Spleen (tissue), 11 donors: ENCODE results near the gene CNIH3. TPM values are rescaled to one million over a fixed set of nuclear protein-coding genes. Genes with fewer than 3 reads are reported as not detected.

ENCODE experiments used
- DNase-seq: peaks from one replicate; pipeline ENCODE4 v3.0.0-alpha.2; 2020
- H3K27ac ChIP-seq, 8 donors: fragments of 200-600 bp; sonication (generic) in 7 of 8; 1 replicate in 4 of 8; 2 replicates in 4 of 8; pipeline versions ENCODE4 v1.5.0 to v1.8.0; 2016 to 2021; ENCODE audit warnings: inconsistent platforms in 4 of 8, mild to moderate bottlenecking in 4 of 8, moderate library complexity in 1 of 8
- H3K27me3 ChIP-seq, 7 donors: fragments of 200-600 bp; sonication (generic) in 6 of 7; replicated peaks in 1 of 7; 1 replicate in 4 of 7; 2 replicates in 3 of 7; pipeline versions ENCODE4 v1.5.0 to v1.8.0; 2016 to 2021; ENCODE audit warnings: inconsistent platforms in 3 of 7, mild to moderate bottlenecking in 1 of 7
- H3K36me3 ChIP-seq, 6 donors: fragments of 200-600 bp; sonication (generic) in 5 of 6; 1 replicate in 4 of 6; 2 replicates in 2 of 6; pipeline versions ENCODE4 v1.5.0 to v1.8.0; 2016 to 2021; ENCODE audit warnings: inconsistent platforms in 2 of 6
- H3K4me1 ChIP-seq, 6 donors: fragments of 200-600 bp; sonication (generic) in 5 of 6; 1 replicate in 3 of 6; 2 replicates in 3 of 6; pipeline versions ENCODE4 v1.5.0 to v1.8.0; 2016 to 2021; ENCODE audit warnings: inconsistent platforms in 3 of 6
- H3K4me3 ChIP-seq, 8 donors: fragments of 200-600 bp; sonication (generic) in 7 of 8; 1 replicate in 4 of 8; 2 replicates in 4 of 8; pipeline versions ENCODE4 v1.5.0 to v1.8.0; 2016 to 2021; ENCODE audit warnings: inconsistent platforms in 4 of 8, mild to moderate bottlenecking in 4 of 8, moderate library complexity in 2 of 8
- H3K9me3 ChIP-seq, 8 donors: fragments of 200-600 bp; sonication (generic) in 7 of 8; 1 replicate in 4 of 8; 2 replicates in 4 of 8; pipeline versions ENCODE4 v1.5.0 to v1.8.0; 2016 to 2021; ENCODE audit warnings: inconsistent platforms in 4 of 8
- CTCF ChIP-seq, 11 experiments: fragments of 200-600 bp in 7 of 11; fragments of 450-650 bp in 4 of 11; sonication (generic) in 4 of 11; IDR thresholded peaks in 8 of 11; conservative IDR thresholded peaks in 3 of 11; 1 replicate in 7 of 11; 2 replicates in 4 of 11; pipeline versions ENCODE4 v1.4.0 to v1.8.0; 2016 to 2021; ENCODE audit warnings: antibody characterized with exemption in 11 of 11, inconsistent platforms in 4 of 11, mild to moderate bottlenecking in 1 of 11
- POLR2A ChIP-seq, 3 donors: fragments of 450-650 bp; IDR thresholded peaks; one replicate each; pipeline ENCODE4 v1.5.1; 2017; ENCODE audit warnings: antibody characterized with exemption in 3 of 3, mild to moderate bottlenecking in 1 of 3
- POLR2AphosphoS5 ChIP-seq, 3 donors: sonication (generic); formaldehyde crosslinking; IDR thresholded peaks; one replicate each; pipeline ENCODE4 v1.5.1; 2017; ENCODE audit warnings: antibody characterized with exemption in 3 of 3
- WGBS, 5 donors: extraction: QIAGEN DNeasy Blood & Tissue Kit in 3 of 5; methylation state at CpG; one replicate each; pipeline versions ENCODE4 v1.1.5 to v1.1.7; 2013 to 2018; 5-methylcytosine and 5-hydroxymethylcytosine counted together
- intact Hi-C: fragments of 100-400 bp; cut with DNase I; formaldehyde crosslinking; loops from one replicate; pipeline ENCODE4 v1.15.0; 2023; ENCODE audit warnings: low total_unique reads
- polyA plus RNA-seq, 3 donors: library from polyadenylated mRNA; stranded (reverse); fragments of 200-250 nt; gene quantifications; one replicate each; pipeline ENCODE4 v1.2.1, GENCODE V29; 2013
- total RNA-seq, 7 donors: library from RNA; depleted of rRNA in 3 of 7; stranded (reverse); fragments of >200 nt in 3 of 7; fragmentation: NEBNext Ultra II Directional in 4 of 7; extraction: Animal tissue kit (Norgen Biotek cat#: 25700) in 4 of 7; gene quantifications; one replicate each; pipeline versions ENCODE4 v1.1.0 to v1.2.1, GENCODE V29; 2016 to 2021
- donor health status: healthy with polysubstance abuse.
- donor health status: DM: no; HTN: no; CAD: no; lungs with moderate emphysema.
- donor health status: DM: no; HTN: no; CAD: no.
- donor health status: Bipolar disorder and iron deficiency.
- donor health status: healthy.
- donor health status: DM: no; HTN: no; CAD: no.
- donor health status: DM: yes; HTN: yes; CAD: no.

CNIH3 gene
- total and polyA plus RNA-seq, 10 donors, result 0.68 to 4.1 (median 2.0) TPM

DNA sequence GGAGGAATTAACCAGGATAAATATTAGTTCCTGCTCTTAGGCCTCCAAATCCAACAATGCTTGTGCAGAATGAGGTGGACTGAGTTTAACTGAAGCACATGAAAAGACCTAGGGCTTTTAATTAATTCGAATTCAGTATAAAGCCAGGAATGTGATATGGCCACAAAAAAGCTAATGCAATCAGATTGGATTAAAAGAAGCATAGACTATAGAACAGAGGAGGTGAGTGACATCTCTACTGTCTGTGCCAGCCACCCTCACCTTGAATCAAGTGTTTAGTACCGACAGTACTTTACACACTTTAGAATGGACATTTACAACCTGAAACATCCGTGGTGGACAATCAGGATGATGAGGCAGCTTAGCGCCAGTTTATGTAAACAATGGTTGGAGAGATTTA, 62.1 kb downstream of the CNIH3 start:
- Histone ChIP-seq H3K9me3 (no peaks in the 10 kb centered on the region), H3K4me1 (no peaks in the 10 kb centered on the region), H3K27me3 (peaks cover 0 to under 1% (median 0%) of the 10 kb centered on the region in 7 donors), H3K27ac (no peak overlapping the region), H3K4me3 (no peak overlapping the region), H3K36me3 (no peaks in the 10 kb centered on the region)
- intact Hi-C loops, result no loop called here
- 81 to 94% (median 87%) methylated on average over 4 of the region's 4 CpGs for WGBS, 5 donors
- TF ChIP-seq POLR2AphosphoS5 (IDR thresholded peaks at IDR 0.05) (no peak), CTCF (IDR thresholded peaks at IDR 0.05 in 8 of 11, conservative IDR thresholded peaks at IDR 0.05 in 3 of 11) (no peak), POLR2A (IDR thresholded peaks at IDR 0.05) (no peak)
- DNase-seq, result no peak

GRCh38 chr1:224679606-224680005, 63.5 kb downstream of the CNIH3 start:
- Histone ChIP-seq H3K36me3 (no peaks in the 10 kb centered on the region), H3K4me3 (no peak overlapping the region), H3K9me3 (no peaks in the 10 kb centered on the region), H3K27ac (no peak overlapping the region), H3K4me1 (peaks cover 0 to 4% (median 0%) of the 10 kb centered on the region in 6 donors), H3K27me3 (peaks cover 0 to 5% (median 0%) of the 10 kb centered on the region in 7 donors)
- intact Hi-C loops, result no loop called here
- TF ChIP-seq POLR2AphosphoS5 (IDR thresholded peaks at IDR 0.05) (no peak), POLR2A (IDR thresholded peaks at IDR 0.05) (no peak), CTCF (IDR thresholded peaks at IDR 0.05 in 8 of 11, conservative IDR thresholded peaks at IDR 0.05 in 3 of 11) (no peak)
- WGBS, 5 donors, result 80 to 93% (median 90%) methylated on average over 2 of the region's 2 CpGs
- DNase-seq, result no peak

DNA sequence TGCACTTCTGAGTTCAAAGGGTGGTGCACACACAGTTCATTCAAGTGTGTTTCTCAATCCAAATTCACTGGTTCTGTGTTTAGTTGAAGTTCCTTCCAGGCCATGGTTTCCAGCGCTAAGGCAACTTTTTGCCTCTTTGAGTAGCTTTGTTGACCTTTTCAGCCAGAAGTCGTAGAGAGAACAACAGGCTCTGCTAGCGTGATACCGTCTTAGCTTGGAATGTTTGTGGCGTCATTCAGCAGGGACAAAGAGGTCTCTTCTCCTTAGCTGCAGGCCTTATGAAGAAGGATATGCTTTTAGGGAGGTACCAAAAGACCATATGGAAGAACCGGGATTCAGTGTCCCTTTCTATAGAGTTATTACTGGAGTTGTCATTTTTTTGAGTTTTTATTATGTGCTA, 65.7 kb downstream of the CNIH3 start:
- TF ChIP-seq POLR2A (IDR thresholded peaks at IDR 0.05), result no peak
- TF ChIP-seq CTCF (IDR thresholded peaks at IDR 0.05 in 8 of 11, conservative IDR thresholded peaks at IDR 0.05 in 3 of 11), result no peak
- TF ChIP-seq POLR2AphosphoS5 (IDR thresholded peaks at IDR 0.05), result no peak
- H3K27me3 ChIP-seq, result peaks cover 0 to 9% (median 0%) of the 10 kb centered on the region in 7 donors
- DNase-seq, result no peak
- no peaks in the 10 kb centered on the region for H3K9me3 ChIP-seq
- peaks cover 0 to 10% (median 2%) of the 10 kb centered on the region in 6 donors for H3K4me1 ChIP-seq
- H3K36me3 ChIP-seq, result no peaks in the 10 kb centered on the region
- no peak overlapping the region for H3K27ac ChIP-seq
- intact Hi-C loops, result no loop called here
- WGBS, 5 donors, result 87 to 98% (median 91%) methylated on average over 6 of the region's 6 CpGs
- no peak overlapping the region for H3K4me3 ChIP-seq

- Histone ChIP-seq H3K27ac (no peak overlapping the region), H3K36me3 (no peaks in the 10 kb centered on the region), H3K9me3 (no peaks in the 10 kb centered on the region), H3K4me3 (no peak overlapping the region), H3K4me1 (peaks cover 0 to 10% (median 2%) of the 10 kb centered on the region in 6 donors), H3K27me3 (peaks cover 0 to 10% (median 0%) of the 10 kb centered on the region in 7 donors)
- intact Hi-C loops, result no loop called here
- no peak for DNase-seq
- TF ChIP-seq POLR2A (IDR thresholded peaks at IDR 0.05) (no peak), CTCF (IDR thresholded peaks at IDR 0.05 in 8 of 11, conservative IDR thresholded peaks at IDR 0.05 in 3 of 11) (no peak), POLR2AphosphoS5 (IDR thresholded peaks at IDR 0.05) (no peak)
- 78 to 90% (median 81%) methylated on average over 8 of the region's 8 CpGs for WGBS, 5 donors
Observed at GRCh38 chr1:224683936-224684335, 67.8 kb downstream of the CNIH3 start.
